ENCODE data around the gene TLL2. TPM values are rescaled to one million over a fixed set of nuclear protein-coding genes. Genes with fewer than 3 reads are reported as not detected.

Gene TLL2
- total and polyA plus RNA-seq, 2 of the 4 experiments (the other 2 are of a cell fraction): under 0.01 to 0.05 TPM

DNA sequence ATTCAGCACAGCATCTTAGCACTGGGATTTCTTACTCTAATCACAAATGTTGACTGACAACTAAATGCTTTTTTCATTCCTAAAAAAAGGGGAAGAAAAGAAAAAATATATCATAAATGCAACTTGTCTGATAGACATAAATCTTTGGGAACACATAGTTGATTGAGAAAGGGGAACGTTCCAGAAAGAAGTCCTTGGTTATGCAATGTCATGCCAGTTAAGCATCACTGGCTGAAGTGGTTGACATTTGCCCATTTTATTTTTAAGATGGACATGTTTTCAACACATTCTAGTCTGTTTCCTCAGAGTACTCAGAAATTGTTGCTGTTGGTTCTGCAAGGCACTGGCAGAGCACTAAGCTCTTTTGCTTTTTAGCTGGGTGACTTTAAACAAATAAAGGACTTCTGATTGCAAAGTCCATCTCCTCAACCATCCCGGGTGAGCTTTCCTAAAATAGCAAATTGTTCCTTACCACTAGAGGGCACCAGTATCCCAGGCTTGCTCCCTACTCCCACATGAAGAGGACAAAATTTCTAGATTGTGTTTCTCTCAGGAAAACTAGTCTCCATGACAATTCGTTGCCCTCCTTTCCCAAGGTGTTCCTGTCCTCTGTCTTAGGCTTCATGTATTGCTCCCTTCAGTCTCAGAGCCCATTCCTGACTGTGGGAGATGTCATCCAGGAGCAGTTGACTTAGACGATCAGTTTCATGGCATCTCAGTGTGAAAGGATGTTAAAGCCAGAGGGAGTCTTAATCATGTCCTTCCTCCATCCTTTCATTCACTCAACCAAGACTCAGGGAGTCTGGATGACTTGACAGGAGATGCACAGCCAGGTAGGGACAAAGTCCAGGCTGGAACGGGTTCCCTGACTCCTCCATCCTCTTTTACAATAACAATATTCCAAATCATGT is 178.9 kb downstream of the TLL2 start (continued):
- no peak for TF ChIP-seq RFX5 (IDR thresholded peaks at IDR 0.05; ENCODE audit: low read depth, low read length)

GRCh38 chr10:96333101-96333500 is 180.6 kb downstream of the TLL2 start:
- Histone ChIP-seq H3K23ac (ENCODE audit: low read depth, low read length) (no peak overlapping the region), H3K9ac (ENCODE audit: low read depth, low read length) (no peak overlapping the region), H3K9me1 (ENCODE audit: insufficient read depth, low read length) (no peaks in the 10 kb centered on the region), H3K4me1 (ENCODE audit: control insufficient read depth, insufficient read depth, low read length) (no peaks in the 10 kb centered on the region), H4K5ac (ENCODE audit: low read depth, low read length) (no peak overlapping the region), H3K18ac (ENCODE audit: low read depth, low read length) (no peak overlapping the region), H3K4me3 (ENCODE audit: insufficient read depth, low read depth, low read length) (no peak overlapping the region), H2BK5ac (ENCODE audit: low read depth, low read length, poor library complexity, severe bottlenecking) (no peak overlapping the region), H2BK120ac (ENCODE audit: low read depth, low read length) (no peak overlapping the region), H4K91ac (ENCODE audit: insufficient read depth, low read depth, low read length) (no peak overlapping the region), H2AFZ (replicated peaks; ENCODE audit: low read length, poor library complexity) (no peak overlapping the region), H3K14ac (replicated peaks; ENCODE audit: low read depth, low read length) (no peak overlapping the region), H3K56ac (ENCODE audit: extremely low read depth, insufficient read depth, low read length) (no peak overlapping the region), H3K4me2 (ENCODE audit: low read depth, low read length) (no peak overlapping the region), H2AK9ac (replicated peaks; ENCODE audit: low read depth, low read length, poor library complexity) (no peak overlapping the region), H2BK15ac (ENCODE audit: low read depth, low read length) (no peak overlapping the region), H3K79me1 (ENCODE audit: low read depth in 1 of 2, low read length in 2 of 2) (no peaks in the 10 kb centered on the region), H3K27me3 (ENCODE audit: control insufficient read depth, insufficient read depth, low read length) (no peaks in the 10 kb centered on the region; the same call in 1 of the 2 replicates), H4K20me1 (ENCODE audit: insufficient read depth, low read length) (no peaks in the 10 kb centered on the region), H4K8ac (ENCODE audit: low read depth in 2 of 2, low read length in 2 of 2) (no peak overlapping the region), H3K36me3 (ENCODE audit: control insufficient read depth, insufficient read depth, low read length) (no peaks in the 10 kb centered on the region), H3K4ac (ENCODE audit: low read depth, low read length) (no peak overlapping the region), H3K9me3 (ENCODE audit: control insufficient read depth, insufficient read depth, low read length) (no peaks in the 10 kb centered on the region), H3K27ac (ENCODE audit: insufficient read depth, low read length) (no peak overlapping the region), H2BK20ac (ENCODE audit: low read depth, low read length) (no peak overlapping the region), H2AK5ac (ENCODE audit: low read depth, low read length) (no peak overlapping the region)
- ChIA-PET CTCF (no interaction called here), POLR2A (ENCODE audit: unreplicated experiment) (no interaction called here)
- ATAC-seq (ENCODE audit: low read depth) (no peak), DNase-seq (no peak)
- no CpG with 5 or more reads among the region's 1 CpG for WGBS, 2 experiments (ENCODE audit: extremely low coverage in 2 of 2, insufficient read length in 1 of 2)
- intact Hi-C loops (cut with micrococcal nuclease) (no loop called here), in situ Hi-C loops (cut with MboI; ENCODE audit: low sequenced_read_pairs) (no loop called here), dilution Hi-C loops (cut with HindIII; ENCODE audit: low sequenced_read_pairs, unreplicated experiment) (no loop called here)
- BruUV-seq (replicated peaks): no TSS peak
- TF ChIP-seq POLR2A (IDR thresholded peaks at IDR 0.05; ENCODE audit: low read depth, low read length) (no peak), MAZ (IDR thresholded peaks at IDR 0.05; ENCODE audit: borderline replicate concordance, low read depth, low read length) (no peak), CTCF (conservative IDR thresholded peaks at IDR 0.05; ENCODE audit: low read depth, low read length) (no peak), CHD1 (IDR thresholded peaks at IDR 0.05; ENCODE audit: low read depth, low read length) (no peak), CEBPB (IDR thresholded peaks at IDR 0.05; ENCODE audit: low read depth, low read length) (no peak), MXI1 (IDR thresholded peaks at IDR 0.05; ENCODE audit: borderline replicate concordance, low read depth, low read length) (no peak), NFE2L2 (IDR thresholded peaks at IDR 0.05; ENCODE audit: low read depth, low read length) (no peak), SMC3 (IDR thresholded peaks at IDR 0.05; ENCODE audit: low read depth, low read length) (no peak)
